ENCODE results near the gene TYK2.

- TF ChIP-seq CTCF (optimal IDR thresholded peaks at IDR 0.05 in 1 of 3, IDR thresholded peaks at IDR 0.05 in 1 of 3, conservative IDR thresholded peaks at IDR 0.05 in 1 of 3; ENCODE audit: extremely low read depth in 1 of 3, insufficient read depth in 2 of 3, low read length in 3 of 3) = no peak
- no peak for TF ChIP-seq EZH2 (IDR thresholded peaks at IDR 0.05; ENCODE audit: low read length)
Measured at GRCh38 chr19:10384580-10384979, 4.2 kb upstream of the TYK2 start.

All from keratinocyte (primary cell).